Measurements from ENCODE around the gene TMEM119.

TMEM119 gene

DNA sequence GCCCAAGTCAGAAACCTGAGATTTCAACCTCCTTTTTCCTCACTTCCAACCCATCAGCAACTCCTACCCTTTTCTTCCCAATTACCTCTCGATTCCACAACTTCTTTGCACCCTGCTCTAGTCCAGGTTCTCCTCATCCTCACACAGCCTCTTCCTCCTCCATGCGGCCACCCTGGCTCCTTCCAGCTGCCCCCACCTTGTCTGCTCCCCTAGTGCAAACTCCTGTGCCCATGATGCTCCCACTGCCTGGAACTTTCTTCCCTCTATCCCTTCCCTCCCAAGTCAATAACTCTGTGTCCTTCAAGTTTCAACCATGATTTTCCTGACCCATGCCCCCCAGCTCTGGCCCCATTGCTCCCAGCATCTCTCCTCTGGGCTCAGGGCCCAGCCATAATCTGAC, 18.5 kb upstream of the TMEM119 start:
- no peak for DNase-seq (ENCODE audit: low read depth)

DNA sequence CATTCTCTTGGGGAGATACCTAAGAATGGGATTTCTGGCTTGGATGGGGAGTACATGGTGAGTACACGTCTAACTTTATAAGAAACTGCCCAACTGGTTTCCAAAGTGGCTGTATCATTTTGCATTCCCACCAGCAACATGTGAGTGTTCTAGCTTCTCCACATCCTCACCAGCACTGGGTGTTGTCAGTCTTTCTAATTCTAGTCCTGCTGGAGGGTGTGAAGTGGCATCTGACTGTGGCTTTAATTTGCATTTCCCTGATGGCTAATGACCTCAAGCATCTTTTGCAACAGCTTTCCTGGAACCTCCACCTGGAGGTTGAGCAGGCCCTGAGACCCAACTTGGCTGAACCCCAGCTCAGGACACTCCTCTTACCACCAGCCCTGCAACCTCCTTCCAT, 18.0 kb upstream of the TMEM119 start:
- no peak for DNase-seq (ENCODE audit: low read depth)

GRCh38 chr12:108614639-108615038, 16.8 kb upstream of the TMEM119 start:
- DNase-seq (ENCODE audit: low read depth) = no peak

GRCh38 chr12:108614041-108614440, 16.2 kb upstream of the TMEM119 start:
- no peak for DNase-seq (ENCODE audit: low read depth)

- no peak for DNase-seq (ENCODE audit: low read depth)
These were observed 15.7 kb upstream of the TMEM119 start for GRCh38 chr12:108613548-108613947.

DNA sequence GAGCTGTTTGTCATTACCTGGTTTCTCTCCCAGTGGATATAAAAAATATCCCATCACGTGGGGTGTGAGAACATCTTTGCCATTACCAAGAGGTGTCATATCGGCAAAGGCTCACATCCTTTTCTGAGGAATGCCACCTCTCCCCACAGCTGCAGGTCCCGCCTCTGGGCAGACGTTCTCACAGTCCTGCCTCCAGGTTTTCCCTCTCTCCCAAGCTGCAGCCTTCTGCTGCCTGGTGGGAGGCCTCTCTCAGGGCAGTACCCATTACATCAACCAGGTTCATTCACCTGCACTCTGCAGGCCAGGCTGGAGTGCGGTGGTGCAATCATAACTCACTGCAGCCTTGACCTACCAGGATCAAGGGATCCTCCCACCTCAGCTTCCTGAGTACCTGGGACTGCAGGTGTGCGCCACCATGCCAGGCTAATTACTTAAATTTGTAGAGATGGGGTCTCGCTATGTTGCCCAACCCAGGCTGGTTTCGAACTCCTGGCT, 15.0 kb upstream of the TMEM119 start:
- DNase-seq (ENCODE audit: low read depth) = no peak

- DNase-seq (ENCODE audit: low read depth) = no peak
These were observed 14.1 kb upstream of the TMEM119 start for GRCh38 chr12:108611884-108612415.

DNA sequence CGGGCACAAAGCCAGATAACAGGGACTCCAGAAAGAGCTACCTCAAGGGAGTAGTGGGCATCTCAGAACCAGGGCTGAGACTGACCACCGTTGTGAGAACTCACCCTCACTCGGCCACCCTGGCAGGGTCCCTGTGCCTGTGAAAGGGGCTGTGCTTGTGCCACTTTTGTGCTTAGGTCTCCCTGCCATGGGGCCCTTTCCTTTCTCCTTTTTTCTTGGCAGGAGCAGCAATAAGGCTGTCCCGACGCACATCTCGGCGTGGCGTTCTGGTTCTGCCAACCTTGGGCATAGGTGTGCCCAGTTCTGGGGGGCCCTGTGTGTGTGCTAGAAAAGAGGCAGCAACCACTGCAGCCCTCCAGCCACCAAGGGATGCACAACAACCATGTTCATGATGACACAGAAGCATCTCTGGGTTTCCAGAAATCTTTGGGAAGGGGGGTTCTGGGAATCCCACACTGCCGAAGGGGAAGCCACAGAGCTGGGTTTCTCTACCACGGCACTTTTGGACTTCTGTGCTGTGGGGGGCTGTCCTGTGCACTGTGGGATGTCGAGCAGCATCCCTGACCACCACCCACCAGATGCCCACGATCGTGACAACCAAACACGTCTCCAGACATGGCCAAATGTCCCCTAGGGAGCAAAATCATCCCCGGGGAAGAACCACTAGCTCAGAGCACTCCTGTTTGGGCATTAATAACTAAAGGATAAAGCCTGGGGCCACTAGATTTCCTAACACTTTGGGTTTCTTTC, 13.1 kb upstream of the TMEM119 start:
- no peak for DNase-seq (ENCODE audit: low read depth)

DNA sequence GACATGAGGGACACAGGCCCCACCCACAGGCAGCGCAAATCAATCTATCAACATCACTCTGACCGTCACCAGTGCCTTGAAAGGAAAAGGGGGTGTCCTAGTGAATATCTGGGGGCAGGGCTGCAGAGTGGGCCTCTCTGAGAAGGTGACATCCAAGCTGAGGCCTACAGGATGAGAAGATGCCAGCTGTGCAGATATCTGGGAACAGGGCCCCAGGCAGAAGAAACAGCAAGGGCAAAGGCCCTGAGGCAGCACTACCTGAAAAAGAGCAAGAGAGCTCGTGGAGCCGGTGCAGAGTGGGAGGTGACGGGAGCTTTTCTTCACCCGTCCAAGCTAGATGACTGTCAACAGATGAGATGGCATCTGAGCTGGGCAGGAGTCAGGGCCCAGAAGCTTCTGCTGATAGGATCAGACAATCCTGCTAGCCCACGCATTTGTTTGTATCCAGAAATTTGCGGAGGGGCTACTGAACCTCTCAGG, 12.5 kb upstream of the TMEM119 start:
- DNase-seq (ENCODE audit: low read depth) = no peak

GRCh38 chr12:108609537-108610335, 11.9 kb upstream of the TMEM119 start:
- no peak for DNase-seq (ENCODE audit: low read depth)

DNA sequence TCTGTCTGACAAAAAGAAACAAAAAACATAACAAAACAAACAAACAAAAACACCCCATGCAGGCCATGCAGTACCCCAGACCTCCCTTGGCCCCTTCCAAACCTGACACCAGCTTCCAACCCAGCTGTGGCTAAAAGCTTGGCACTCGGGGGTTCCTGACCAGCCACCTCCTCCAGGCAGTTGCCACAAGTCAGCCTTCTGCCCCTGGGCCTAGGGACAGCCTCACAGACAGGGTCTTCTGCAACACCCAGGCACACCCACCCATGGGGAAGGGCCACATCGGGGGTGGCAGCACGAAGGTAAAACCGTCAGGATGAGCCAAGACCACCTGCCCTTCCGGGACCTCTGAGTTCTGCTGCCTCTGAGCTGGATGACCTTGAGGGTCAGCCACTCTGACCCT, 10.7 kb upstream of the TMEM119 start:
- no peak for DNase-seq (ENCODE audit: low read depth)

GRCh38 chr12:108607981-108608600, 10.2 kb upstream of the TMEM119 start:
- no peak for DNase-seq (ENCODE audit: low read depth)

DNA sequence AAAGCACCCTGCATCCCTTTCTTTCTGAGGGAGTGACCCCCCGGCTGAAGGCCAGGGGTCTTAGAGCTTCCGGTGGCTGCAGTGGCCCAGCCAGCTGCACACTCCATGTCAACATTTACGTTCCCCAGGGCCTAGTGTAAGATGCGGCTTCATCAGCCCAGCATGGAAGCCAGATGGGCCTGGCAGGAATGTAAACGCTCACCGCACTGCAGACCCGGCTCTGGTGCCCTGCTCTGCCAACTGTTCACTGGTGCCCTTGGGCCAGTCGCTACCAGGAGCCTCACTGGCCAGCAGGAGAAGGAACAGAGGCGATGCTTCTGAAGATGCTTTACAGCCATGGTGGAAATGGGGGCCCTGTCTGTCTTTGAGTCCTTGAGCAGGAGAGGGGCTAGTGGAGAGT, 8.6 kb upstream of the TMEM119 start:
- DNase-seq (ENCODE audit: low read depth) = no peak

DNA sequence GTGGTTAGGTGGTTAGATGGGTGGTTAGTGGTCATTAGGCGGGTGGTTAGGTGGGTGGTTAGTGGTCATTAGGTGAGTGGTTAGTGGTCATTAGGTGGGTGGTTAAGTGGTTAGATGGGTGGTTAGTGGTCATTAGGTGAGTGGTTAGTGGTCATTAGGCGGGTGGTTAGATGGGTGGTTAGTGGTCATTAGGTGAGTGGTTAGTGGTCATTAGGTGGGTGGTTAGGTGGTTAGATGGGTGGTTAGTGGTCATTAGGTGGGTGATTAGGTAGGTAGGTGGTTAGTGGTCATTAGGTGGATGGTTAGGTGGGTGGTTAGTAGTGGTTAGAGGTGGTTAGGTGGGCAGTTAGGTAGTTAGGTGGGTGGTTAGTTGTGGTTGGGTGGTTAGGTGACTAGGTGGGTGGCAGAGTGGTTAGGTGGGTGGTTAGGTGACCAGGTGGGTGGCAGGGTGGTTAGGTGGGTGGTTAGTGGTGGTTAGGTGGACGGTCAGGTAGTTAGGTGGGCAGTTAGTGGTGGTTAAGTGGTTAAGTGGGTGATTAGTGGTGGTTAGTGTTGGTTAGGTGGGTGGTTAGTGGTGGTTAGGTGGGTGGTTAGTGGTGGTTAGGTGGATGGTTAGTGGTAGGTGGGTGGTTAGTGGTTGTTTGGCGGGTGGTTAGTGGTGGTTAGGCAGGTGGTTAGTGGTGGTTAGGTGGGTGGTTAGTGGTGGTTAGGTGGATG, 8.0 kb upstream of the TMEM119 start:
- DNase-seq (ENCODE audit: low read depth) = no peak

GRCh38 chr12:108605000-108605689, 7.3 kb upstream of the TMEM119 start:
- no peak for DNase-seq (ENCODE audit: low read depth)

DNA sequence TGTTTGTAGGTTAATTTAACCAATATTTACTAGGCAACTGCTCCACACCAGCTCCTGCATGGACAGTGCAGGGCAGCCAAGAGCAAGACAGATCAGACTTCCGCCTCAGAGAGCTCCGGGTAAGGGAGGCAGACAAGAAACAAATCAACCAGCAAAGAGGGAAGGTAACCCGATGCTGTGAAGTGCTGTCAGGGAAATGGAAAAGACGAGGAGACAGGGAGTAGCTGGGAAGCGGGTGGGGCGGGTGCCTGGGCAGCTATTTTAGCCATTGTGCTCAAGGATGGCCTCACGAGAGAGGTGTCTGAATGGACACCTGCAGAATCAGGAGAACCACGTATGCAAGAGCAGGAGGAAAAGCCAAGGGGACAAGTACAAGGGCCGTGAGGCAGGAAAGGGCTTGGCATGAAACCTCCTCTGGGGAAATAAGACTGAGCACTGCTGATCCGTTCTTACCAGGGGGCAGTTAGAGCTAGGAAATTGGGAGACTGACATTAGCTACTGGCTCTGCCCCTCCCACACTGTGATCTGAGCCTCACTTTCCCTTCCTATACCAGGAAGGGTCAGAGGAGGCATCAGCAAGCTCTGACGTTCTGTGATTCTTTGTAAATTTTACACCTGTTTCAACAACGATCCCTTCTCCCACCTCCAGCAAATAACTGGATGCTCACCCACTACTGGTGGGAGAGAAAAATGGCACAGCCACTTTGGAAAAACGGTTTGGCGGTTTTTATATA, 6.5 kb upstream of the TMEM119 start:
- DNase-seq (ENCODE audit: low read depth) = no peak

DNA sequence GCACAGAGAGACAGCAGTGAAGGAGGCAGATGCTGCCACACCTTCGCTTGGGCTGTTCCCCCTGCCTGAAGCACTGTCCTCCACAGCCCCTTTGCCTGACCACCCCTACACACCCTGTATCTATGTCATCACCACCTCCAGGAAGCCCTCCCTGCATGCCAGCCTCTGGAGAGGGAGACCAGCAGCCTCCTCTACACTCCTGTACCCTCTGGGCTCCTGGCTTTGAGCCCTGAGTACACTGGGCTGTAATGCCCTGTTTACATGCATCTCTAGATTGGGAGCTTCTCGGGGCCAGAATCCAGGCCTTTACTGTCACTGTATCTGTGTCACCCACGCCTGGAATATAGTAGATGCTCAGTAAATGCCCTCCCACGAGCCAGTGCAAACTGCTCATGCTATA, 5.9 kb upstream of the TMEM119 start:
- no peak for DNase-seq (ENCODE audit: low read depth)

DNA sequence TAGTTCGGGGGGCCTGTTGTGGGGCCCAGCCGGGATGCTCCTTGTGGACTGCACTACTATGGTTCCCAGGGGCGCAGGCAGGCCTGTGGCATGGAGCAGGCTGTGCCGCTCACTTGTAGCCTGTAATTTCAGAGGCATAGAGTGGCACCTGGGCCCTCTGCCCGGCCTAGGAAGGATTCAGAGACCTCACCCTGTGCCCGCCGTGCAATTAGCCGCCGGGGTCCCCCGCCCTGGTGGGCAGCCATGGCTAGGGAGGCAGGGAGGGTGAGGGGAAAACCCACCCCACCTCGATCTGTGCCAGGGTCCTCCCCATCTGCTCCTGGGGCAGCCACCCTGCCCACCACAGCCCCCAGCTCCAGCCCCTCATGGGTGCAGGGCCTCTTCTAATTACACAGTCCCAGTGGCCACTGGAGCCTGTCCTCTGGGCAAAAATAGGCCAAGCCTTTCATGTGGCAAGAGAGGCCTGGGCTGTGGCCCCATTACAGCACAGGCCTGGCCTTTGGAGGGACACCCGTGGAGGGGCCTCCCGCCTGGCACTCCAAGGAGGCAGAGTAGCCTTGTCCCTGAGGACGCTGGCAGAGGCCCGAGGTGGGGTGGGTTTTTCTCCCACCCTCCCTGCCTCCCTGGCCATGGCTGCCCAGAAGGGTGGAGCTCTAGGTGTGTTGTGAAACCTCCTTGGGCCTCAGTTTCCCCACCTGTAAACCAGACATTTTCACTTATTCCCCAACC, 5.3 kb upstream of the TMEM119 start:
- no peak for DNase-seq (ENCODE audit: low read depth)

DNA sequence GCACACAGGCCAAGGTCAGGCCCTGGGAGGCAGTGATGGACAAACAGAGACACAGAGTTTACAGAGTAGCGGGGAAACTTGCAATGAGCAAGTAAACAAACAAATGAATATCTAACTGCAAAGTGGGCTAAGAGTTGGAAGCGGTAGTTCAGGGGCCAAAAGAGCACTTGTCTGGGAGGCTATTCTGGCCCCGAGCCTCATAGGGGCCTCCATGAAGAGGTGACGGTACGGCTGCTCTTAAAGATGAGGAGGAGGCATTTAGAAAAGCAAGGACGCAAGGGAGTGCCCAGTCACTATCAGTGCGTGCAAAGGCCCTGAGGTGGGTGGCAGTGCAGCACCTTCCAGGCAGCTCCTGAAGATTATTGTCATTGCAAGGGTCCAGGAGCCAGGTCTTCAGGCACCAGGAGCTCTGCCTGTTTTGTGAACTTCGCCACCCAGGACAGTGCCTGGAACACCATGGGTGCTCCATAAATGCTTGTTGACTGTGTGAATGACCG, 4.4 kb upstream of the TMEM119 start:
- no peak for DNase-seq (ENCODE audit: low read depth)

- no peak for DNase-seq (ENCODE audit: low read depth)
These were observed 2.8 kb upstream of the TMEM119 start for GRCh38 chr12:108600702-108601007.

Data from CMK (cell line).